RWPE2 (cell line): ENCODE data around the gene FBXL13.

ENCODE experiments used
- ATAC-seq: fragments of 200-7000 bp; cut with Tn5 transposase; 3 replicates; pipeline ENCODE4 v1.9.1; 2021; ENCODE audit warnings: low read depth
- DNase-seq: peaks from one replicate; pipeline ENCODE4 v3.0.0-alpha.2; 2020; ENCODE audit warnings: low spot score
- H3K27ac ChIP-seq: fragments of 450-650 bp; 2 replicates; pipeline ENCODE4 v1.5.1; 2017; ENCODE audit warnings: mild to moderate bottlenecking; ENCODE audit not compliant: poor library complexity, severe bottlenecking
- H3K27me3 ChIP-seq: fragments of 250-450 bp; sonication (Bioruptor Pico); 2 replicates; pipeline ENCODE4 v1.5.1; 2021; ENCODE audit warnings: mild to moderate bottlenecking, moderate library complexity; ENCODE audit not compliant: insufficient read depth, poor library complexity, severe bottlenecking
- H3K36me3 ChIP-seq: fragments of 250-450 bp; sonication (Bioruptor Pico); 2 replicates; pipeline ENCODE4 v1.5.1; 2020; ENCODE audit warnings: low read depth, mild to moderate bottlenecking, moderate library complexity
- H3K4me1 ChIP-seq: fragments of 250-450 bp; sonication (Bioruptor Pico); 2 replicates; pipeline ENCODE4 v1.5.1; 2021; ENCODE audit warnings: mild to moderate bottlenecking, moderate library complexity; ENCODE audit not compliant: insufficient read depth, poor library complexity, severe bottlenecking
- H3K4me3 ChIP-seq: fragments of 250-450 bp; sonication (Bioruptor Pico); 2 replicates; pipeline ENCODE4 v1.5.1; 2021; ENCODE audit warnings: mild to moderate bottlenecking, moderate library complexity; ENCODE audit not compliant: severe bottlenecking
- H3K9me3 ChIP-seq: fragments of 250-450 bp; sonication (Bioruptor Pico); 2 replicates; pipeline ENCODE4 v1.5.1; 2021; ENCODE audit warnings: mild to moderate bottlenecking, moderate library complexity; ENCODE audit not compliant: severe bottlenecking
- TF ChIP-seq, protein P1 (sequence below): fragments of 450-650 bp; IDR thresholded peaks from one replicate; pipeline ENCODE4 v1.5.1; 2017; ENCODE audit warnings: mild to moderate bottlenecking, moderate library complexity; ENCODE audit not compliant: poor library complexity, severe bottlenecking

FBXL13 gene

DNA sequence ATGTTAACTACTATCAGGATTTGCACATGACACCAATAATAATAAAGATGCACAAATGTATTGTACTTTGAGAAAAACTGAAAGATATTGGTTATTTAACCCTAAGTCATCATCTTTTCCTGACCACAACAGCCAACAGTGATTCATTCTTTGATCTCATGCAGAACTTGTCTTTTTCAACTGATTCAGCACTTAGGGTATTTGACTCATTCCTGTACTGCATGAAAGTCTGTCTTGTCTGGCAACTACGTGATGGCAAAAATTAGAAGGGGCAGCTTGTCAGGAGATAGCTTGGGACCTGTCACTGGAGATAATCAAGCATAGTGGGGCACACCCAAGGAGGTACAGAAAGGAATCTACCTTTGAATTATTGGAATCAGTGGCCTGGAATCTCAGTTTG is 239.6 kb downstream of the FBXL13 start:
- DNase-seq (no peak), ATAC-seq (peak; percentile 92)
- Histone ChIP-seq H3K4me1 (peaks cover 27% of the 10 kb centered on the region), H3K27ac (peak overlapping the region; percentile 80), H3K4me3 (no peak overlapping the region), H3K27me3 (no peaks in the 10 kb centered on the region), H3K9me3 (no peaks in the 10 kb centered on the region), H3K36me3 (no peaks in the 10 kb centered on the region)
- TF ChIP-seq, protein P1, sequence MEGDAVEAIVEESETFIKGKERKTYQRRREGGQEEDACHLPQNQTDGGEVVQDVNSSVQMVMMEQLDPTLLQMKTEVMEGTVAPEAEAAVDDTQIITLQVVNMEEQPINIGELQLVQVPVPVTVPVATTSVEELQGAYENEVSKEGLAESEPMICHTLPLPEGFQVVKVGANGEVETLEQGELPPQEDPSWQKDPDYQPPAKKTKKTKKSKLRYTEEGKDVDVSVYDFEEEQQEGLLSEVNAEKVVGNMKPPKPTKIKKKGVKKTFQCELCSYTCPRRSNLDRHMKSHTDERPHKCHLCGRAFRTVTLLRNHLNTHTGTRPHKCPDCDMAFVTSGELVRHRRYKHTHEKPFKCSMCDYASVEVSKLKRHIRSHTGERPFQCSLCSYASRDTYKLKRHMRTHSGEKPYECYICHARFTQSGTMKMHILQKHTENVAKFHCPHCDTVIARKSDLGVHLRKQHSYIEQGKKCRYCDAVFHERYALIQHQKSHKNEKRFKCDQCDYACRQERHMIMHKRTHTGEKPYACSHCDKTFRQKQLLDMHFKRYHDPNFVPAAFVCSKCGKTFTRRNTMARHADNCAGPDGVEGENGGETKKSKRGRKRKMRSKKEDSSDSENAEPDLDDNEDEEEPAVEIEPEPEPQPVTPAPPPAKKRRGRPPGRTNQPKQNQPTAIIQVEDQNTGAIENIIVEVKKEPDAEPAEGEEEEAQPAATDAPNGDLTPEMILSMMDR, result no peak

DNA sequence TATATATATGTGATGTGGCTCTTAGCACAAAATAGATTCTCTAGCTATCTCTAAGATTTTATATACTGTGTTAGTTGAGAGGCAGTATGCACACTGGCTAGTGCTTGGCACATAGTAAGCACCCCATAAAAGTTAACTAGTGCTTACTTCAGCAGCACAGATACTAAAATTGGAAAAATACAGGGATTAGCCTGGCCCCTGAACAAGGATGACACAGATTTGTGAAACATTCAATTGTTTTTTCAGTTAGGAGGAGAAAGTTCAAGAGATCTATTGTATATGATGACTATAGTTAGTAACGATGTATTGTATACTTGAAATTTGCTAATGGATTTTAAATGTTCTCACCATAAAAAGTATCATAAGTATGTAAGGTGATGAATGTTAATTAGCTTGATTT is 240.1 kb downstream of the FBXL13 start:
- H3K36me3 ChIP-seq, result no peaks in the 10 kb centered on the region
- ATAC-seq (0 out of 3 replicates have a peak, but pooled peaks have one; percentile 4), DNase-seq (no peak)
- H3K27me3 ChIP-seq, result no peaks in the 10 kb centered on the region
- peaks cover 27% of the 10 kb centered on the region for H3K4me1 ChIP-seq
- no peaks in the 10 kb centered on the region for H3K9me3 ChIP-seq
- TF ChIP-seq, protein P1, result no peak
- peak overlapping the region; percentile 80 for H3K27ac ChIP-seq
- no peak overlapping the region for H3K4me3 ChIP-seq

DNA sequence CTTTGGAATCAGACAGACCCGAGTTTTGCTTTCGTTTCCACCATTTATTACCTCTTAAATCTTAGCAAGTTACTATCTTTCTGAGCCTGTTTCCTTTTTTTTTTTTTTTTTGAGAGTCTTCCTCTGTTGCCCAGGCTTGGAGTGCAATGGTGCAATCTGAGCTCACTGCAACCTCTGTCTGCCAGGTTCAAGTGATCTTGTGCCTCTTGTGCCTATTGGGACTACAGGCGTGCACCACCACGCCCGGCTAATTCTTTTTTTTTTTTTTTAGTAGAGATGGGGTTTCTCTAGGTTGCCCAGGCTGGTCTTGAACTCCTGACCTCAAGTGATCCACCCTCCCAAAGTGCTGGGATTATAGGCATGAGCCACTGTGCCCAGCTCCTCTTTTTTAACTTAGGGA is 241.3 kb downstream of the FBXL13 start:
- no peak for ATAC-seq
- TF ChIP-seq, protein P1, result no peak

DNA sequence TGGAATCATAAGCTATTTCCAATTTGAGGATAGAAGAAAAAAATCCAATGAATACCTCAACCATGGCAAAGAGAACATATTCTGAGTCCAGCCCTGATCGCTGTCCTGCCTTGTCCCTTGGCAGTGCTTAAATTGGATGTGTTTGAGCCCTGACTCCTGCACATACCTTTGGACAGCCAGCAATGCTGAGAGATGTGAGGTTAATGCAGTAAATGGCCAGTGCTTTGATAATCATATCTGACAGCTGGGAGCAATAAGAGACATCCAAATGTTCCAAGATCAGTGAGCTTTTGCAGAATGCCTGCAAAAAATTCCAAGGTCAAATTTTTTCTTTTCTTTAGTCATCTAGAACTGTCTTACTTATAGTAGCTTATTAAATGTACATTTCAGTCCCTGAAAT is 241.9 kb downstream of the FBXL13 start:
- Histone ChIP-seq H3K27me3 (no peaks in the 10 kb centered on the region), H3K9me3 (no peaks in the 10 kb centered on the region), H3K36me3 (no peaks in the 10 kb centered on the region), H3K27ac (no peak overlapping the region), H3K4me1 (peaks cover 27% of the 10 kb centered on the region), H3K4me3 (no peak overlapping the region)
- DNase-seq, result no peak
- TF ChIP-seq, protein P1, result no peak
- no peak for ATAC-seq

More for the DNA sequence above, 241.3 kb downstream of the FBXL13 start:
- no peak overlapping the region for H3K4me3 ChIP-seq
- H3K4me1 ChIP-seq, result peaks cover 27% of the 10 kb centered on the region
- H3K36me3 ChIP-seq, result no peaks in the 10 kb centered on the region
- no peaks in the 10 kb centered on the region for H3K27me3 ChIP-seq
- H3K9me3 ChIP-seq, result no peaks in the 10 kb centered on the region
- DNase-seq, result no peak
- no peak overlapping the region for H3K27ac ChIP-seq

DNA sequence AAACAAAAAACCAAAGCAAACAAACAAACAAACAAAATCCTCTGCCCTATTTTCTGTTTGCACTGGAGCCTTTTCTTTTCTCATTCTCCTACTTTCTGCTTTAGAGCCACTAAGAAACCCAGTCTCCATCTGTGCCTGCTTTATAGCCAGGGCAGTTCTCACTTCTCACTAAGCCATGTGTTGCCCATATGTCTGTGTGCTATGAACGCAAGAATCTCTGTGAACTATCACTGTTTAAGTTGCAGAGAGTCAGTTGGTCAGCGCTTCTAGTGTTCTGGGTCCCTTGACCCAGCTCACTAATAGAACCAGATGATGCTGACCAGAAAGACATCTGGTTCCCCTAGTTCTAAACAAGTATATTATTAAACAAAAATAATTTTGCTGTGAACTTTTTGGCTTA is 244.4 kb downstream of the FBXL13 start:
- no peaks in the 10 kb centered on the region for H3K27me3 ChIP-seq
- TF ChIP-seq, protein P1, result no peak
- DNase-seq (no peak), ATAC-seq (no peak)
- peaks cover 9% of the 10 kb centered on the region for H3K4me1 ChIP-seq
- H3K4me3 ChIP-seq, result no peak overlapping the region
- H3K27ac ChIP-seq, result no peak overlapping the region
- no peaks in the 10 kb centered on the region; the same call in 1 of the 2 replicates for H3K36me3 ChIP-seq
- H3K9me3 ChIP-seq, result no peaks in the 10 kb centered on the region
